Parathyroid adenoma (tissue), 2 donors: ENCODE data around the gene FMOD.

Experiments used
- H2AFZ ChIP-seq: fragments of 300-600 bp; sonication (generic); one replicate; pipeline ENCODE4 v1.7.0; 2017; ENCODE audit warnings: antibody characterized with exemption, mild to moderate bottlenecking
- H3K27ac ChIP-seq: fragments of 300-600 bp; sonication (generic); one replicate; pipeline ENCODE4 v1.7.0; 2017
- H3K27me3 ChIP-seq: fragments of 300-600 bp; sonication (generic); one replicate; pipeline ENCODE4 v1.7.0; 2017; ENCODE audit warnings: low read length; ENCODE audit not compliant: control insufficient read depth, insufficient read depth
- H3K36me3 ChIP-seq: fragments of 300-600 bp; sonication (generic); one replicate; pipeline ENCODE4 v1.7.0; 2017; ENCODE audit warnings: low read length; ENCODE audit not compliant: control insufficient read depth, insufficient read depth
- H3K4me1 ChIP-seq: fragments of 300-600 bp; sonication (generic); one replicate; pipeline ENCODE4 v1.7.0; 2017; ENCODE audit warnings: control low read depth
- H3K4me2 ChIP-seq: fragments of 300-600 bp; sonication (generic); one replicate; pipeline ENCODE4 v1.7.0; 2017; ENCODE audit warnings: low read length
- H3K4me3 ChIP-seq: fragments of 300-600 bp; sonication (generic); one replicate; pipeline ENCODE4 v1.7.0; 2017; ENCODE audit warnings: low read depth, low read length
- H3K79me2 ChIP-seq: fragments of 300-600 bp; sonication (generic); one replicate; pipeline ENCODE4 v1.7.0; 2017; ENCODE audit warnings: control low read depth
- H3K9ac ChIP-seq: fragments of 300-600 bp; sonication (generic); one replicate; pipeline ENCODE4 v1.7.0; 2017; ENCODE audit warnings: mild to moderate bottlenecking
- H3K9me3 ChIP-seq: fragments of 300-600 bp; sonication (generic); one replicate; pipeline ENCODE4 v1.7.0; 2017; ENCODE audit warnings: low read length; ENCODE audit not compliant: control insufficient read depth
- CTCF ChIP-seq: fragments of 300-600 bp; sonication (generic); IDR thresholded peaks from one replicate; pipeline ENCODE4 v1.7.0; 2017; ENCODE audit warnings: antibody characterized with exemption, mild to moderate bottlenecking
- donor health status: primary hyperparathyroidism.

FMOD gene

GRCh38 chr1:203321273-203322052, 29.5 kb downstream of the FMOD start:
- Histone ChIP-seq H3K4me3 (no peak overlapping the region), H3K27me3 (no peaks in the 10 kb centered on the region), H3K79me2 (no peaks in the 10 kb centered on the region), H3K4me2 (no peak overlapping the region), H3K4me1 (peaks cover 45% of the 10 kb centered on the region), H3K9me3 (no peaks in the 10 kb centered on the region), H2AFZ (peak overlapping the region; percentile 13), H3K9ac (no peak overlapping the region), H3K36me3 (no peaks in the 10 kb centered on the region), H3K27ac (peak overlapping the region; percentile 43)
- TF ChIP-seq CTCF: no peak

GRCh38 chr1:203320591-203321272, 30.2 kb downstream of the FMOD start:
- Histone ChIP-seq H3K36me3 (no peaks in the 10 kb centered on the region), H3K4me3 (no peak overlapping the region), H3K27ac (peak overlapping the region; percentile 6), H3K9me3 (no peaks in the 10 kb centered on the region), H3K9ac (no peak overlapping the region), H3K4me1 (peaks cover 42% of the 10 kb centered on the region), H2AFZ (peak overlapping the region; percentile 13), H3K4me2 (no peak overlapping the region), H3K79me2 (no peaks in the 10 kb centered on the region), H3K27me3 (no peaks in the 10 kb centered on the region)
- TF ChIP-seq CTCF: no peak

GRCh38 chr1:203318229-203318517, 32.7 kb downstream of the FMOD start:
- no peak for TF ChIP-seq CTCF
- Histone ChIP-seq H3K27ac (no peak overlapping the region), H3K79me2 (no peaks in the 10 kb centered on the region), H2AFZ (peak overlapping the region; percentile 22), H3K4me2 (peak overlapping the region; percentile 3), H3K9me3 (no peaks in the 10 kb centered on the region), H3K27me3 (no peaks in the 10 kb centered on the region), H3K9ac (no peak overlapping the region), H3K36me3 (no peaks in the 10 kb centered on the region), H3K4me1 (peaks cover 29% of the 10 kb centered on the region), H3K4me3 (no peak overlapping the region)

GRCh38 chr1:203317429-203318228, 33.3 kb downstream of the FMOD start:
- Histone ChIP-seq H3K9me3 (no peaks in the 10 kb centered on the region), H3K9ac (no peak overlapping the region), H3K4me2 (peak overlapping the region; percentile 3), H2AFZ (peak overlapping the region; percentile 22), H3K36me3 (no peaks in the 10 kb centered on the region), H3K4me3 (no peak overlapping the region), H3K27ac (no peak overlapping the region), H3K27me3 (no peaks in the 10 kb centered on the region), H3K79me2 (no peaks in the 10 kb centered on the region), H3K4me1 (peaks cover 29% of the 10 kb centered on the region)
- TF ChIP-seq CTCF: no peak
